GM18511 (cell line): ENCODE data around the gene NAA25.

Experiments used
- ATAC-seq: cut with Tn5 transposase; IDR thresholded peaks from one replicate; pipeline ENCODE4 v1.9.1; 2021; ENCODE audit warnings: mild to moderate bottlenecking, moderate library complexity; ENCODE audit not compliant: unreplicated experiment

The NAA25 gene

DNA sequence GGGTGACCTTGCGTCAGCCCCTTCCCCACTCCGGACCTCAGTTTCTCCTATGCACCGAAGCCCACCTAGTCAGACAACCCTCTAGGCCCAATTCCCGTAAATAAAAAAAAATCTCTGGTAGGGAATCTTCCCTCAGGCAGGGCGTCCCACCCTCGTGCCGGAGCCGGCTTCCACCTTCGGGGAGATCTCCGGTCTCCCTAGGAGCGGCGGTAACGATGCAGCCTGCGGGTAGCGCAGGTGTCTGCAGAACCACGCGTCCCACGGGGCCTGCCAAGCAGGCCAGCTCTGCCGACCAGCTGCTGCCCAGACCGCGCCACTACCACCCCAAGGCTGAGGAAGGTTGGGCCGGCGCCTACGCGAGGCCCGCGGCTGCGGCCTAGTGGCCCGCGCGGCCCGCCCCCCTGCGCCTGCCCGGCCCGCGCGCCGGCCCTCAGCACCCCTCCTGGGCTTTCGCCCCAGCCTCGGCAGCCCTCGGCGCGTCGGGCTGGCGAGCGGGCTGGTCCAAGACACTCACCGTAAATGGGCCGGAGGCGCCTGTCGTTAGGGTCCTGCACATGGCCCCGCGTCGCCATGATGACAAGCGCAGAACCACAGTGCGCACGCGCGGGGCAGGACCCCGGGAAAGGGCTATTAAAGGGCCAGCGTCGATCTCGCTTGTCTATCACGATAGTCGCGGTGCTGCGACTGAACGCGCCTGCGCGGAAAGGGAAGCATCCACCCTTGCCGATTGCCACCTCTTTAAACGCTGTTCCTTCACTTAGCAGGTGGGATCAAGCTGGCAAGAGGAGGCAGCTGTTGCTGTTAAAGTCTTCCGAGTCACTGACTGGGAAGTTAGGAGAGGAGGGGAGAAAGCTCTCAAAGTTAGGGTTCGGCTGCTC is at the start of gene NAA25:
Gene NAA25 (minus strand): TSS at position 582 of the 878 bp plus-strand sequence. CDS start 10 bp downstream, at position 572.
- peak; percentile 72 for ATAC-seq

DNA sequence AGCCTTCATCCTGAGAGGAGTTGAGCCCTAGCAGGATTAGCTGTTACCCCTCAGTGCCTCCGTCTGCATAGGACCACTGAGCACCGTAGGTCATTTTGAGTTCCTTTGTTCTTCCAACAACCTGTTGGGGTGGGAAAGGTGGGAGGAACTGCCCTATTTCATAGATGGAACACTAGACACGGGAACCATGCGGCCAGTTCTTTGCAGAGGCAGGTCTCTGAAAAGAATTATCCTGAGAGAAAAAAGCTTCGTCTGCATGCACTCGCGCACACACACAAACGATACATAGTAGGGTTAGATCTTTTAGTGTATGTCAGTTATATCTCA is 45.3 kb upstream of the NAA25 start:
- no peak for ATAC-seq

DNA sequence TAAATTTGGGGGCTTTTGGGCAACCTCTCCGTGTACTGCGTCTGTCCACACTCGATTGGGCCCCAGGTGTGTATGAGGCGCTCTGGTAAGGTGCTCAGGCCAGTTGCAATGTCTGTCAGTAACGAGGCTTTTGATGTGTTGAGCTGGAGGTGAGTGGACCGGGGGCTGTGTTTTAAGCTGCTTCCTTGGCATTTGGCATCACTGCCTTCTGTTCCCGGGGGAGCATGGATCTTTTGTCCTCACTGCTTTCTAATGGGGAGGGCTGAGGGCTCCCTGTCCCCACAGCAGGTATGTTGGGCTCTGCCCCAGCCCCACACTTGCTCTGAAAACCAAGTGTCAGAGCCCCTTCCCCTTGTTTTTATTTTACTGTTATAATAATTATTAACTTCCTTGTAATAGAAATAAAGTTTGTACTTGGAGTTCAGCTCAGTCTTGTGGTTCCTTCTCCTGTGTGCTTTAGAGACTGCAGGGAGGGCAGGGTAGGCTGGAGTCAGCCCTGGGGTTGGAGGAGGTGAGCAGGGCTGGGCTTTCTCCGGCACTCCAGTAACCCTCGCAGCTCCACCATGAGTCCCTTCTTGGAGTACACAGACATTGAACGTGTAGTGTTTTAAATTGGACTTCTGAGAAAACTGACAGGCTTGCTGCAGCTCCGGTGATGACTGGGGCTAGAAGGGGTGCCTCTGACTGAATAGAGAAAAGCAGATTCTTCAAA is 44.8 kb upstream of the NAA25 start:
- ATAC-seq = no peak

DNA sequence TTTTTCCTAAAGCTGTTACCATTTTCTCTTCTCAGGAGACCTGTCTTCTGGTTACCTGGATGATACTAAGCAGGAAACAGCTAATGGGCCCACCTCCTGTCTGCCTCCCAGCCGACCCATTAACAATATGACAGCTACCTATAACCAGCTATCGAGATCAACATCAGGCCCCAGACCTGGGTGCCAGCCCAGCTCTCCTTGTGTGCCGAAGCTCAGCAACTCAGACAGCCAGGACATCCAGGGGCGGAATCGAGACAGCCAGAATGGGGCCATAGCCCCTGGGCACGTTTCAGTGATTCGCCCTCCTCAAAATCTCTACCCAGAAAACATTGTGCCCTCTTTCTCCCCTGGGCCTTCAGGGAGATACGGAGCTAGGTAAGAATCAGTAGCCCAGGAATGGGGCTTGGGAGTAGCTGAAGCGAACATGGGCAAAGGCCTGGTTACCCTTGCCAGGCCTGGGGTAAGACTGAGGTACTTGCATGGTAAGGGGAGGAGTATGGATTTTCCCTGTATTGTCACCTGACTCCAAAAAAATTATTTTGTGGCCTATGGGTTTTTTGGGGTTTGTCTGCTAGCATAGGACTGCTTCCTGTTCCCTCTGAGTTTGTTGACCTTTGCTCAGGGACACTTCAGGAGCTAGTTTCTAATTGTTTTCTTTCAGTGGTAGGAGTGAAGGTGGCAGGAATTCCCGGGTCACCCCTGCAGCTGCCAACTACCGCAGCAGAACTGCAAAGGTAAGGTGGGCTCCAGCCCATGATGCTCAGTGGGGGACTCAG is 43.4 kb upstream of the NAA25 start:
- ATAC-seq = no peak

- no peak for ATAC-seq
Measured at GRCh38 chr12:112149596-112149995, 41.0 kb upstream of the NAA25 start.

GRCh38 chr12:112148031-112148513 is 39.5 kb upstream of the NAA25 start:
- no peak for ATAC-seq

DNA sequence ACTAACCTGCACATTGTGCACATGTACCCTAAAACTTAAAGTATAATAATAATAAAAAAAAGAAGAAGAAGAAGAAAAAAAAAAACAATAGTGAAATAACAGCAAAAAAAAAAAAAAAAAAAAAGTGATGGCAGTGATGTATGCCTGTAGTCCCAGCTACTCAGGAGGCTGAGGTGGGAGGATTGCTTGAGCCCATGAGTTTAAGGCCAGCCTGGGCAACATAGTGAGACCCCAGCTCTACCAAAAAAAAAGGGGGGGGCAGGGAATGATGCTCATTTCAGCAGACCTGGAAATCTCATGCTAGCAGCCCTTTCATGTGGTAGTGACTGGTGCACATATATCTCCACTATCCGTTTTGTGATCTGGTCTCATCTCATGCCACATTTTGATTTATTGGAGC is 37.5 kb upstream of the NAA25 start:
- ATAC-seq = no peak

DNA sequence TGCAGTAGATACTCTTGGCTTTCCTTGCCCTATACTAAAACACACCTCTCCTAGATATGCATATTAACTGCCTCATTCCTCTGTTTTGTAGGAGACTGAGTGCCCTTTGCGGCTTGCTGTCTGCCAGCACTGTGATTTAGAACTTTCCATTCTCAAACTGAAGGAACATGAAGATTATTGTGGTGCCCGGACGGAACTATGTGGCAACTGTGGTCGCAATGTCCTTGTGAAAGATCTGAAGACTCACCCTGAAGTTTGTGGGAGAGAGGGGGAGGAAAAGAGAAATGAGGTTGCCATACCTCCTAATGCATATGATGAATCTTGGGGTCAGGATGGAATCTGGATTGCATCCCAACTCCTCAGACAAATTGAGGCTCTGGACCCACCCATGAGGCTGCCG is 32.1 kb upstream of the NAA25 start:
- no peak for ATAC-seq

GRCh38 chr12:112134731-112135130 is 26.1 kb upstream of the NAA25 start:
- ATAC-seq = no peak

GRCh38 chr12:112133418-112133817 is 24.8 kb upstream of the NAA25 start:
- ATAC-seq = no peak

DNA sequence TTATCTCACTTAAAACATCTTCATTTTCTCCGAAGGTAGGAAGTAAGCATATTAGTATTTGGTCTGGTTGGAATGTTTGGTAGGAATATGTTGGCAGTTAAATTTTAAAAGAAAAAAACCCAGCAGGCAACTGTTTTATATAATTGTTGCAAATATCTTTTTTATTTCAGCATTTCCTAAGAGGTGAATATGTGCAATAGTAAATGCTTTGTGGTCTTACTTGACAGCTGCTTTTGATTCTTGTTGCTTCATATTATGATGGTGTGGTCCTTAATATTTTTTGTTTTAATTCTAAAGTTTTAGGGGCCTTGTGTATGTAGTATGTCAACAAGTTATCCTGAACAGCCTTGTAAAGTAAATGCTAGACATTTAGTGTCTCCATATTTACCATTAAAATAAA is 23.1 kb upstream of the NAA25 start:
- ATAC-seq = no peak

DNA sequence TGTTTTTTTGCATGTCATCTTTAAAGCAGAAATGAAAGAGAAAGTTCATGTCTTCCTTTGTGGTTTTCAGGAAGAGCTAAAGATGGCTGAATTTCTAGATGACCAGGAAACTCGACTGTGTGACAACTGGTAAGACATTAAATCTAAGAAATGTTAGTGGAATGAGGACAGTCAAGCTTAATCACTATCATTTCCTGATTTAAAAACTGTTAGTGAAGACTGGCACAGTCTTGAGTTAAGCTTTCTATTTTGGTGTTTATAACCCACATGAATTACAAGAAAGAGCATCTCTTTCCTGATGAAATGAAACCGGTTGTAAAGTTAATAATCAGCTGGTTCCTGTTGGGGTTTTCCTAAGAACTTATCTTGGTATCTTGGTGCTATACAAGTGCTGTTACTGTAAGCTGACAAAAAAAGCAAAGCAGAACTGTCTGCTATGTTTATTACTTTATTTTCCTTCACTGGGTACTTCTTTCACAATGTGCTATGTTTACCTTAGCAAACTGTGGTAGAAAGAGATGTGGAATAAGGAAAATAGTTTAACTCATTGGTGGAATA is 21.9 kb upstream of the NAA25 start:
- ATAC-seq = peak; percentile 55

GRCh38 chr12:112126911-112127310 is 18.3 kb upstream of the NAA25 start:
- ATAC-seq = no peak

GRCh38 chr12:112126000-112126438 is 17.4 kb upstream of the NAA25 start:
- no peak for ATAC-seq

DNA sequence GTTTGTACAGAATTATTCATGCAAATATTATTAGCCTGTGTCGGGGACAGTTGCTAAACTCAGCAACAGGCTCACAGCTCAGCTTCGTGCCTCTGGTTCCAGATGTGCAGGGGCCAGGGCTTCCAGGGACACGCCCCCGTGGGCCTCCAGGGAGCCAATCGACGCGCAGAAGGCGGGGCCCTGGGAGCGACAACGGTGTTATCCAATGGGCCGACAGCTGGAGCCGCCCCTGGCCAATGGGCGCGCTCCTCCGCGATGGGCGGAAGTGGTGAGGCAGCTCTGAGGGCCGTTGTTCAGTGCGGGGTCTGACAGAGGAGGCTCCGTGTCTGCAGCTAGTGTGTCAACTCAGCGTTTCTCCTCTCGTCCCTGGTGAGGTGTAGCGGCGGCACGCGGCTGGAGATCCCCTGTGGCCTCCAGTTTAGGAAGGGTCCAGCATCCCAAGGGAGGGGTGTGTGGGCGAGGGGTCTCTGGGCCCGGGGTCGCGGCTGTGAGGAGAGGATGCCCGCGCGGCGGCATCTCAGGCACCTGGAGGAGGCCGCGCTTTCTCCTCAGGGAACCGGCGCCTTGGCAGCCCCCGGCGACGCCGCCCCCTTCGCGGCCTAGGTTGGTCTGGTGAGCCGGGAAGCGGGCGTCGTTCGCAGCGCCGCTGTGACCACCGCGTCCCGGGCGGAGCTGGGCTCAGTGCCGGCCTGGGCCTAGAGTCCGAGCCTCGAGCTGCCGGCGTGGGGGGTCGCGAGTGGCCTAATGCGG is 16.8 kb upstream of the NAA25 start, which contains the start of gene TRAFD1:
Gene TRAFD1 (plus strand): TSS at position 311 of the 750 bp plus-strand sequence. CDS start 4,963 bp downstream, outside the sequence.
- ATAC-seq = peak; percentile 96

DNA sequence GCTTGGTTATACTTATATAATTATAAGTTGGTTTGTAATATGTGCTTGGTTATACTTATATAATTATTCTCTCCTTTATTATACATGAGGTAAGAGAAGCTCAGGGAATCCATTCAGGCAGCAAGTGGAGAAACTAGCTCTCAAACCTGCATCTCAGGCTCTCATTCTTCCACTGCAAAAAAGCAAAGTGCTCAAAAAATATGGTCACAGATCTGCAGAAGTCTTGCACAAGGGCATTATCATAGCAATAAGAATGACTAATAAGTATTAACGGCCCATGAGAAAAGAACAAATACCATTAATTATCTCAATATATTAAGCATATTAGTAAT is 16.3 kb upstream of the NAA25 start:
- no peak for ATAC-seq

GRCh38 chr12:112122823-112123690 is 14.5 kb upstream of the NAA25 start:
- no peak for ATAC-seq

DNA sequence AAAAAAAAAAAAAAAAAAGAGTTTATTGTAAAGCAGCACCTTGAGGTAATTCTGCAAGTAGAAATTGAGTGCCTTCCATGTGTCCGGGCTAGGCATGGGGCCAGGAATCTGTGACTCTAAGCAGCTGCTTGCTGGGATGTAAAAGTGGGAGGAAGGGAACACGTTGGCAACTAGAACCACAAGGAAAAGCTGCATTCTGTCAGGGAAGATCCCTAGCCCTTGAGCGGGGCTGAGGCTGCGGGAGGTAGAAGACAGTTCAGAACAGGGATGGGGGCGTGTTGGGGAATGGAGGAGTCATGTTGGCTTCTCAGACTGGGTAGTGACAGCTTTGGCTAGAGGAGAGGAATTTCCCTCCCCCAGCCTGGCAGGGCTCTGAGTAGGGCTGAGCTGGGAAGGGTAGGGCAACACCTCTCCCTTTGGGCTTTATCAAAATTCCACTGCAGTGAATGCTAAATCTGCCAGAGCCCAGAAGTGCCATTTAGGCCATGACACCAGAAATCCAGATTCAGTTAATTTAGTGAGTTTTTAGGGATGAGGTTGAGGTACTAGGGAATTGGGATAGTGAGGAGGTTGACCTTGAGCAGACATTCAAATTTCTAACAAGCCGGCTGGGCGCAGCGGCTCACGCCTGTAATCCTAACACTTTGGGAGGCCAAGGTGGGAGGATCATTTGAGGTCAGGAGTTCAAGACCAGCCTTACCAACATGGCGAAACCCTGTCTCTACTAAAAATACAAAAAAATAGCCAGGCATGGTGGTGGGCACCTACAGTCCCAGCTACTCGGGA is 13.4 kb upstream of the NAA25 start:
- no peak for ATAC-seq

GRCh38 chr12:112117685-112118084 is 9.1 kb upstream of the NAA25 start:
- no peak for ATAC-seq
